HepG2 (cell line): ENCODE results near the gene MED13L. TPM values are rescaled to one million over a fixed set of nuclear protein-coding genes. Genes with fewer than 3 reads are reported as not detected.

ENCODE experiments used
- ATAC-seq: fragments of 200-7000 bp; cut with Tn5 transposase; 3 replicates; pipeline ENCODE4 v1.9.1; 2020; ENCODE audit warnings: mild to moderate bottlenecking, moderate library complexity
- BruUV-seq: library from RNA; stranded (reverse); fragments of 400-500 nt; replicated peaks from 2 replicates; lab custom pipeline; 2021; lab: Mats Ljungman, UMichigan
- CTCF ChIA-PET: fragments of 300-600 bp; formaldehyde crosslinking; extraction: SDS; loops from one replicate; lab custom pipeline; 2021; ENCODE audit warnings: low total read pairs, inconsistent platforms, low intra/inter-chr PET ratio; lab: Yijun Ruan, JAX
- POLR2A ChIA-PET: fragments of 350-600 bp; sonication (Branson Sonifier 250); formaldehyde crosslinking; loops from one replicate; lab custom pipeline; 2020; ENCODE audit warnings: antibody characterized with exemption, inconsistent platforms; lab: Yijun Ruan, JAX
- DNase-seq: peaks from one replicate; pipeline ENCODE4 v3.0.0-alpha.2; 2015; ENCODE audit warnings: low spot score
- FAIRE-seq: peaks from 3 replicates; lab custom pipeline; 2011; peaks lifted over from hg19 to GRCh38; lab: Jason Lieb, UNC
- H2AFZ ChIP-seq: one replicate; pipeline ENCODE4 v1.6.1; 2011; ENCODE audit warnings: low read length, inconsistent platforms
- H3K27ac ChIP-seq: fragments of 300-600 bp; 3 replicates; pipeline ENCODE4 v1.8.0; 2011; ENCODE audit warnings: mixed run types, mild to moderate bottlenecking, mixed read lengths, low read length, inconsistent platforms; ENCODE audit not compliant: insufficient read depth; ENCODE audit errors: extremely low read length
- H3K27me3 ChIP-seq, 2 experiments: fragments of 200-600 bp in 1 of 2; 2 replicates in 1 of 2; 3 replicates in 1 of 2; pipeline versions ENCODE4 v1.6.0 to v1.8.0; 2011; ENCODE audit warnings: low read length in 2 of 2, mild to moderate bottlenecking in 2 of 2, moderate library complexity in 2 of 2, inconsistent platforms in 1 of 2; ENCODE audit not compliant: insufficient read depth in 2 of 2, control insufficient read depth in 1 of 2
- H3K36me3 ChIP-seq, 2 experiments: fragments of 200-600 bp in 1 of 2; replicated peaks in 1 of 2; 2 replicates in 1 of 2; 3 replicates in 1 of 2; pipeline versions ENCODE4 v1.5.1 to v1.8.0; 2011; ENCODE audit warnings: low read length in 2 of 2, inconsistent platforms in 1 of 2; ENCODE audit not compliant: insufficient read depth in 2 of 2, control insufficient read depth in 1 of 2
- H3K4me1 ChIP-seq: 2 replicates; pipeline ENCODE4 v1.5.1; 2012; ENCODE audit warnings: low read length, inconsistent platforms; ENCODE audit not compliant: insufficient read depth
- H3K4me2 ChIP-seq: 2 replicates; pipeline ENCODE4 v1.6.0; 2011; ENCODE audit warnings: low read depth, low read length, inconsistent platforms
- H3K4me3 ChIP-seq, 3 experiments: fragments of 200-600 bp in 1 of 3; sonication (generic), shearing (Covaris generic) in 1 of 3; replicated peaks in 1 of 3; 2 replicates each; pipeline ENCODE4 v1.5.1; 2011 to 2016; ENCODE audit warnings: low read length in 3 of 3, inconsistent platforms in 2 of 3, low read depth in 2 of 3, mild to moderate bottlenecking in 2 of 3, control low read depth in 1 of 3, mixed read lengths in 1 of 3; ENCODE audit not compliant: insufficient read depth in 1 of 3
- H3K79me2 ChIP-seq: one replicate; pipeline ENCODE4 v1.6.1; 2011; ENCODE audit warnings: low read length, inconsistent platforms; ENCODE audit not compliant: insufficient read depth
- H3K9ac ChIP-seq: 2 replicates; pipeline ENCODE4 v1.6.0; 2011; ENCODE audit warnings: mild to moderate bottlenecking, low read depth, low read length, inconsistent platforms; ENCODE audit not compliant: insufficient read depth
- H3K9me3 ChIP-seq: 2 replicates; pipeline ENCODE4 v1.5.1; 2012; ENCODE audit warnings: mild to moderate bottlenecking, low read length
- H4K20me1 ChIP-seq: 2 replicates; pipeline ENCODE4 v1.6.0; 2011; ENCODE audit warnings: inconsistent platforms, mild to moderate bottlenecking, low read length, moderate library complexity; ENCODE audit not compliant: insufficient read depth
- ATF7 ChIP-seq, 2 experiments: fragments of 450-650 bp in 1 of 2; sonication (generic) in 1 of 2; formaldehyde crosslinking in 1 of 2; IDR thresholded peaks; 2 replicates each; pipeline versions ENCODE4 v1.4.0 to v1.6.1; 2016 to 2020; ENCODE audit warnings: antibody characterized with exemption in 1 of 2, mild to moderate bottlenecking in 1 of 2, missing genetic modification reagents in 1 of 2
- BCL6 ChIP-seq: IDR thresholded peaks from 2 replicates; pipeline ENCODE4 v1.6.1; 2016; ENCODE audit warnings: missing genetic modification reagents, missing compliant biosample characterization
- ELF4 ChIP-seq: sonication (generic); formaldehyde crosslinking; IDR thresholded peaks from 2 replicates; pipeline ENCODE4 v1.5.0; 2020; ENCODE audit warnings: missing genetic modification reagents, mild to moderate bottlenecking, moderate library complexity, borderline replicate concordance
- HNRNPL ChIP-seq: fragments of 200-400 bp; formaldehyde crosslinking; IDR thresholded peaks from 2 replicates; pipeline ENCODE4 v1.6.1; 2017; ENCODE audit warnings: mild to moderate bottlenecking, low read depth, low read length
- RFX1 ChIP-seq: fragments of 450-650 bp; IDR thresholded peaks from 2 replicates; pipeline ENCODE4 v1.6.1; 2017
- TEAD3 ChIP-seq: optimal IDR thresholded peaks from 2 replicates; pipeline ENCODE3; 2016; ENCODE audit warnings: borderline replicate concordance
- ZNF746 ChIP-seq: sonication (generic); formaldehyde crosslinking; IDR thresholded peaks from 2 replicates; pipeline ENCODE4 v1.8.0; 2022; ENCODE audit warnings: mild to moderate bottlenecking, missing genetic modification reagents
- WGBS: methylation state at CpG from one replicate; pipeline ENCODE4 v1.1.6; 2017; ENCODE audit warnings: low lambda C conversion rate; 5-methylcytosine and 5-hydroxymethylcytosine counted together
- in situ Hi-C: cut with HindIII; loops from 2 replicates; pipeline ENCODE4 v1.10.0; 2017; ENCODE audit warnings: low pct_unique_long_range_greater_than_20kb; ENCODE audit not compliant: extremely low pct_ligation_motif_present
- intact Hi-C: fragments of 100-400 bp; cut with micrococcal nuclease; formaldehyde crosslinking; loops from one replicate; pipeline ENCODE4 v1.10.0; 2022; ENCODE audit not compliant: unreplicated experiment
- polyA plus RNA-seq, 8 experiments: library from polyadenylated mRNA; depleted of rRNA in 3 of 8; stranded (reverse) in 7 of 8; unstranded in 1 of 8; fragments of >200 nt; fragmentation: Illumina TruSeq in 4 of 8; extraction: Trizol in 4 of 8; gene quantifications; 2 replicates each; pipeline versions ENCODE4 v1.2.1 to v1.2.3, GENCODE V29; 2011 to 2016; ENCODE audit warnings: low read depth in 4 of 8, missing spikeins in 1 of 8, mixed read lengths in 1 of 8; ENCODE audit not compliant: insufficient read depth in 1 of 8
- total RNA-seq, 5 experiments: library from RNA; depleted of rRNA; stranded (reverse); fragments of >200 nt; fragmentation: Illumina TruSeq; extraction: Trizol; gene quantifications; 2 replicates each; pipeline ENCODE4 v1.2.3, GENCODE V29; 2016; ENCODE audit warnings: low read depth in 1 of 5
- TF ChIP-seq, protein P1 (sequence below): sonication (generic); formaldehyde crosslinking; IDR thresholded peaks from 2 replicates; pipeline ENCODE4 v1.5.1; 2020; ENCODE audit warnings: missing genetic modification reagents, mild to moderate bottlenecking, borderline replicate concordance
- TF ChIP-seq, protein P2 (sequence below): sonication (generic); formaldehyde crosslinking; IDR thresholded peaks from 2 replicates; pipeline ENCODE4 v1.4.0; 2020; ENCODE audit warnings: missing genetic modification reagents

Gene MED13L
- total and polyA plus RNA-seq, 2 of the 13 experiments (the other 11 are each of a cell fraction or from before 2014, with no cell fraction given) = 24.8 to 38.9 TPM

DNA sequence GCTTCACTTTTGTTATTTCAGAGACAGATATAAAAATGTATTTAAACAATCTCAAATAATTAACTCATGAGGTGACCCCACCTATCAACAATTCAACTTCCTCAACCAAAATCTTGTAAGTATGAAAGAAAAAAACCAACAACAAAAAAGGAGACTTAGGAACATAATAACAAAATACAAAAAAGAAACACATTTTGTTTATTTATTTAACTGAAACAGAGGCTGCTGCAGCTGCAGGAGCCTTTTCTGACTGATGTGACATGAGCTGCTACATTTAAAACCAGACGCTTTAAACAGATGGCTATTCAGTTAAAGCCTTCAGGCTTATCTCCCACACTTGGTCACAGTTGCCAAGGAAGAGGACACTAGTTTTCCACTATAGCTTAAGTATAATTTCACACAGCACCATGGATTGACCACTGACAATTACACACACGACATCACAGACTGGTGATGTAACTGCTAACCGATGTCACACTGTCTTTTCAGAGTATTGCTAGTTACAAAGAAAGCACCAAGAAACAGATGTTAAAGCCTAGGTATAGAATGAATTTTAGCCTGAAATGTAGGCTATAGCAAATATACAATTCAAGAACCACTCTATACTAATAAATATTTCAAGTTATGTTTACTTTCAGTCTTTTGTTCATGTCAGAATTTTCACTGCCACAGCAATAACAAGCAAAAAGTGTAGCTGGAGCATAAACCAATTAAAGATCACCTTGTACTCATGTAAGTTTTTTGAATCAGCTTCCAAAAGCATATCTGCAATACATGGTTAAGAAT lies 113.0 kb downstream of the MED13L start:
- no peaks in the 10 kb centered on the region for H3K36me3 ChIP-seq
- H3K4me3 ChIP-seq = no peak overlapping the region
- H4K20me1 ChIP-seq = peaks cover 13% of the 10 kb centered on the region; the same call in 1 of the 2 replicates
- H3K27me3 ChIP-seq = no peaks in the 10 kb centered on the region
- in situ Hi-C loops = no loop called here
- no peak overlapping the region for H3K9ac ChIP-seq
- no peak overlapping the region for H2AFZ ChIP-seq
- 80% methylated on average over 3 of the region's 3 CpGs for WGBS
- no peak for ATAC-seq
- ChIA-PET POLR2A (no interaction called here), CTCF (no interaction called here)
- TF ChIP-seq ATF7 (IDR thresholded peaks at IDR 0.05) = no peak
- TF ChIP-seq ATF7 (CRISPR knock-in tag; IDR thresholded peaks at IDR 0.05) = no peak
- no peak for TF ChIP-seq RFX1
- no peak for TF ChIP-seq ELF4 (CRISPR knock-in tag)
- TF ChIP-seq BCL6 = no peak
- TF ChIP-seq, protein P1, sequence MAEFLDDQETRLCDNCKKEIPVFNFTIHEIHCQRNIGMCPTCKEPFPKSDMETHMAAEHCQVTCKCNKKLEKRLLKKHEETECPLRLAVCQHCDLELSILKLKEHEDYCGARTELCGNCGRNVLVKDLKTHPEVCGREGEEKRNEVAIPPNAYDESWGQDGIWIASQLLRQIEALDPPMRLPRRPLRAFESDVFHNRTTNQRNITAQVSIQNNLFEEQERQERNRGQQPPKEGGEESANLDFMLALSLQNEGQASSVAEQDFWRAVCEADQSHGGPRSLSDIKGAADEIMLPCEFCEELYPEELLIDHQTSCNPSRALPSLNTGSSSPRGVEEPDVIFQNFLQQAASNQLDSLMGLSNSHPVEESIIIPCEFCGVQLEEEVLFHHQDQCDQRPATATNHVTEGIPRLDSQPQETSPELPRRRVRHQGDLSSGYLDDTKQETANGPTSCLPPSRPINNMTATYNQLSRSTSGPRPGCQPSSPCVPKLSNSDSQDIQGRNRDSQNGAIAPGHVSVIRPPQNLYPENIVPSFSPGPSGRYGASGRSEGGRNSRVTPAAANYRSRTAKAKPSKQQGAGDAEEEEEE (CRISPR knock-in tag) = no peak
- no peak for TF ChIP-seq TEAD3
- no peak for TF ChIP-seq ZNF746 (CRISPR knock-in tag)
- TF ChIP-seq HNRNPL = no peak
- TF ChIP-seq, protein P2, sequence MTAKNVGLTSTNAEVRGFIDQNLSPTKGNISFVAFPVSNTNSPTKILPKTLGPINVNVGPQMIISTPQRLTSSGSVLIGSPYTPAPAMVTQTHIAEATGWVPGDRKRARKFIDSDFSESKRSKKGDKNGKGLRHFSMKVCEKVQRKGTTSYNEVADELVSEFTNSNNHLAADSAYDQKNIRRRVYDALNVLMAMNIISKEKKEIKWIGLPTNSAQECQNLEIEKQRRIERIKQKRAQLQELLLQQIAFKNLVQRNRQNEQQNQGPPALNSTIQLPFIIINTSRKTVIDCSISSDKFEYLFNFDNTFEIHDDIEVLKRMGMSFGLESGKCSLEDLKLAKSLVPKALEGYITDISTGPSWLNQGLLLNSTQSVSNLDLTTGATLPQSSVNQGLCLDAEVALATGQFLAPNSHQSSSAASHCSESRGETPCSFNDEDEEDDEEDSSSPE = no peak
- BruUV-seq = no TSS peak
- no peak for DNase-seq
- H3K79me2 ChIP-seq = peaks cover 27% of the 10 kb centered on the region
- H3K4me2 ChIP-seq = no peak overlapping the region
- peaks cover 38% of the 10 kb centered on the region for H3K4me1 ChIP-seq
- no peaks in the 10 kb centered on the region for H3K9me3 ChIP-seq
- no peak overlapping the region for H3K27ac ChIP-seq
- intact Hi-C loops = no loop called here
- FAIRE-seq = no peak
